ENCODE results near the gene C15orf62. TPM values are rescaled to one million over a fixed set of nuclear protein-coding genes. Genes with fewer than 3 reads are reported as not detected.

Gene C15orf62, protein sequence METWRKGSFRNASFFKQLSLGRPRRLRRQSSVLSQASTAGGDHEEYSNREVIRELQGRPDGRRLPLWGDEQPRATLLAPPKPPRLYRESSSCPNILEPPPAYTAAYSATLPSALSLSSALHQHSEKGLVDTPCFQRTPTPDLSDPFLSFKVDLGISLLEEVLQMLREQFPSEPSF
- 5.4 TPM for polyA plus RNA-seq
- long read RNA-seq, donor 1, partial matches to known transcripts, result 0 of 3 reads
- long read RNA-seq, donor 1, other reads (novel, unspliced or antisense), result 0 of 3 reads
- long read RNA-seq, donor 2, partial matches to known transcripts, result 0 of 1 reads
- long read RNA-seq, donor 2, other reads (novel, unspliced or antisense), result 0 of 1 reads
- long read RNA-seq, donor 3, result 0 reads
- long read RNA-seq, donor 4, partial matches to known transcripts, result 0 of 1 reads
- long read RNA-seq, donor 4, other reads (novel, unspliced or antisense), result 0 of 1 reads
- long read RNA-seq, donor 5, partial matches to known transcripts, result 0 of 2 reads
- long read RNA-seq, donor 5, other reads (novel, unspliced or antisense), result 0 of 2 reads
- long read RNA-seq, donor 6, partial matches to known transcripts, result 0 of 3 reads
- long read RNA-seq, donor 6, other reads (novel, unspliced or antisense), result 0 of 3 reads
- long read RNA-seq, donor 7, partial matches to known transcripts, result 0 of 2 reads
- long read RNA-seq, donor 7, other reads (novel, unspliced or antisense), result 0 of 2 reads
- long read RNA-seq, donor 8, transcript C15orf62-201 (1 exons, 2,370 nt), result major isoform, 9 of 9 reads
- long read RNA-seq, donor 8, partial matches to known transcripts, result 0 of 9 reads
- long read RNA-seq, donor 8, other reads (novel, unspliced or antisense), result 0 of 9 reads
- long read RNA-seq, donor 9, transcript C15orf62-201 (1 exons, 2,370 nt), result major isoform, 5 of 5 reads
- long read RNA-seq, donor 9, partial matches to known transcripts, result 0 of 5 reads
- long read RNA-seq, donor 9, other reads (novel, unspliced or antisense), result 0 of 5 reads
- long read RNA-seq, donor 10, transcript C15orf62-201 (1 exons, 2,370 nt), result major isoform, 9 of 9 reads
- long read RNA-seq, donor 10, partial matches to known transcripts, result 0 of 9 reads
- long read RNA-seq, donor 10, other reads (novel, unspliced or antisense), result 0 of 9 reads
- long read RNA-seq, donor 11, partial matches to known transcripts, result 0 of 2 reads
- long read RNA-seq, donor 11, other reads (novel, unspliced or antisense), result 0 of 2 reads

- peak within 1 kb of the TSS; percentile 97 for H3K27ac ChIP-seq (ENCODE audit: low read length)
- no peaks in the 10 kb centered on the region for H3K27me3 ChIP-seq (ENCODE audit: control insufficient read depth, insufficient read depth, low read length)
- peak; percentile 81 to 93 for DNase-seq
- no peaks in the 10 kb centered on the region for H3K9me3 ChIP-seq (ENCODE audit: control insufficient read depth, low read depth, low read length)
- peaks cover 60% of the 10 kb centered on the region for H3K4me1 ChIP-seq (ENCODE audit: control insufficient read depth, insufficient read depth, low read length)
- peaks cover 58% of the 10 kb centered on the region for H3K36me3 ChIP-seq (ENCODE audit: control insufficient read depth, insufficient read depth, low read length)
- no CpG with 5 or more reads among the region's 28 CpGs for WGBS (ENCODE audit: insufficient coverage, low lambda C conversion rate)
- peak within 1 kb of the TSS; percentile 29 for H3K4me3 ChIP-seq (ENCODE audit: low read length)
These were observed at the start of gene C15orf62 for GRCh38 chr15:40769274-40770146. TSS of gene C15orf62 (plus strand) at chr15:40769980. CDS start at chr15:40770496, 516 bp downstream.

DNA sequence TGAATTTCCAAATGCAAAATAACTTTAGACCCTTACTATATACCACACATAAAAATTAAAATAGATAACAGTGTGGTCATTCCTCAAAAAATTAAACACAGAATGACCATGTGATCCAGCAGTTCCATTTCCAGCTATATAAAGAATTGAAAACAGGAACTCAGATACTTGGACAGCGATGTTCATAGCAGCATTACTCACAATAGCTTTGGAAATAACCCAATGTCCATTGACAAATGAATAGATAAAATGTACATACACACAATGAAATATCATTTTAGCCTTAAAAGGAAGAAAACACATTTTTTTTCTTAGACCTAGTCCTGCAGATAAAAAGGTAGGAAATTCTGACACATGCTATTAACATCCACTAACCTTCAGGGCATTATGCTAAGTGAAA is 48.1 kb upstream of the C15orf62 start:
- Histone ChIP-seq H3K27me3 (ENCODE audit: control insufficient read depth, insufficient read depth, low read length) (no peaks in the 10 kb centered on the region), H3K36me3 (ENCODE audit: control insufficient read depth, insufficient read depth, low read length) (peaks cover 2% of the 10 kb centered on the region)
- 100% methylated on average over 1 of the region's 1 CpG for WGBS (ENCODE audit: insufficient coverage, low lambda C conversion rate)

GRCh38 chr15:40722354-40722753 is 47.4 kb upstream of the C15orf62 start:
- no peak for DNase-seq
- Histone ChIP-seq H3K4me1 (ENCODE audit: control insufficient read depth, insufficient read depth, low read length) (no peaks in the 10 kb centered on the region), H3K9me3 (ENCODE audit: control insufficient read depth, low read depth, low read length) (no peaks in the 10 kb centered on the region), H3K27ac (ENCODE audit: low read length) (no peak overlapping the region), H3K4me3 (ENCODE audit: low read length) (no peak overlapping the region), H3K36me3 (ENCODE audit: control insufficient read depth, insufficient read depth, low read length) (peaks cover 2% of the 10 kb centered on the region), H3K27me3 (ENCODE audit: control insufficient read depth, insufficient read depth, low read length) (no peaks in the 10 kb centered on the region)
- 100% methylated on average over 2 of the region's 4 CpGs for WGBS (ENCODE audit: insufficient coverage, low lambda C conversion rate)

More for the DNA sequence above, 48.1 kb upstream of the C15orf62 start:
- Histone ChIP-seq H3K4me3 (ENCODE audit: low read length) (no peak overlapping the region), H3K27ac (ENCODE audit: low read length) (no peak overlapping the region), H3K4me1 (ENCODE audit: control insufficient read depth, insufficient read depth, low read length) (no peaks in the 10 kb centered on the region), H3K9me3 (ENCODE audit: control insufficient read depth, low read depth, low read length) (no peaks in the 10 kb centered on the region)
- DNase-seq, result no peak

GRCh38 chr15:40722934-40723333 is 46.8 kb upstream of the C15orf62 start:
- no peak for DNase-seq
- 100% methylated on average over 1 of the region's 2 CpGs for WGBS (ENCODE audit: insufficient coverage, low lambda C conversion rate)

GRCh38 chr15:40723919-40724318 is 45.9 kb upstream of the C15orf62 start:
- Histone ChIP-seq H3K9me3 (ENCODE audit: control insufficient read depth, low read depth, low read length) (no peaks in the 10 kb centered on the region), H3K27ac (ENCODE audit: low read length) (no peak overlapping the region), H3K36me3 (ENCODE audit: control insufficient read depth, insufficient read depth, low read length) (no peaks in the 10 kb centered on the region), H3K27me3 (ENCODE audit: control insufficient read depth, insufficient read depth, low read length) (no peaks in the 10 kb centered on the region), H3K4me3 (ENCODE audit: low read length) (no peak overlapping the region), H3K4me1 (ENCODE audit: control insufficient read depth, insufficient read depth, low read length) (no peaks in the 10 kb centered on the region)
- no peak for DNase-seq
- 100% methylated on average over 1 of the region's 2 CpGs for WGBS (ENCODE audit: insufficient coverage, low lambda C conversion rate)

More at GRCh38 chr15:40722934-40723333, 46.8 kb upstream of the C15orf62 start:
- Histone ChIP-seq H3K9me3 (ENCODE audit: control insufficient read depth, low read depth, low read length) (no peaks in the 10 kb centered on the region), H3K27me3 (ENCODE audit: control insufficient read depth, insufficient read depth, low read length) (no peaks in the 10 kb centered on the region), H3K27ac (ENCODE audit: low read length) (no peak overlapping the region), H3K4me1 (ENCODE audit: control insufficient read depth, insufficient read depth, low read length) (no peaks in the 10 kb centered on the region), H3K4me3 (ENCODE audit: low read length) (no peak overlapping the region), H3K36me3 (ENCODE audit: control insufficient read depth, insufficient read depth, low read length) (peaks cover 2% of the 10 kb centered on the region)

DNA sequence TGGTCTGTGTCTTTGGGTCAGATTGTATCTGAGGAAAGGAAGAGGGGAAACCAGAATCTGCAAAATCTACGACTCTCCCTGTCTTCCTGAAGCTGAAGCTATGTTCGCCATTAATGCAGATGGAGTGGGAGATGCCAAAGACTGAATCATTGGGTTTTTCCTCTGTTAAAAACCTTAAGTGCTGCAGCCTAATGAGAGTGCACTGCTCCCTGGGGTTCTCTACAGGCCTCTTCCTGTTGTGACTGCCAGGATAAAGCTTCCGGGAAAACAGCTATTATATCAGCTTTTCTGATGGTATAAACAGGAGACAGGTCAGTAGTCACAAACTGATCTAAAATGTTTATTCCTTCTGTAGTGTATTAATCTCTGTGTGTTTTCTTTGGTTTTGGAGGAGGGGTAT is 38.7 kb upstream of the C15orf62 start:
- Histone ChIP-seq H3K4me3 (ENCODE audit: low read length) (no peak overlapping the region), H3K4me1 (ENCODE audit: control insufficient read depth, insufficient read depth, low read length) (no peaks in the 10 kb centered on the region), H3K27ac (ENCODE audit: low read length) (no peak overlapping the region), H3K36me3 (ENCODE audit: control insufficient read depth, insufficient read depth, low read length) (peaks cover 41% of the 10 kb centered on the region), H3K27me3 (ENCODE audit: control insufficient read depth, insufficient read depth, low read length) (no peaks in the 10 kb centered on the region), H3K9me3 (ENCODE audit: control insufficient read depth, low read depth, low read length) (no peaks in the 10 kb centered on the region)
- DNase-seq, result no peak
- 100% methylated on average over 1 of the region's 3 CpGs for WGBS (ENCODE audit: insufficient coverage, low lambda C conversion rate)

GRCh38 chr15:40736575-40736974 is 33.2 kb upstream of the C15orf62 start:
- Histone ChIP-seq H3K27me3 (ENCODE audit: control insufficient read depth, insufficient read depth, low read length) (no peaks in the 10 kb centered on the region), H3K27ac (ENCODE audit: low read length) (no peak overlapping the region), H3K4me3 (ENCODE audit: low read length) (no peak overlapping the region), H3K9me3 (ENCODE audit: control insufficient read depth, low read depth, low read length) (no peaks in the 10 kb centered on the region), H3K4me1 (ENCODE audit: control insufficient read depth, insufficient read depth, low read length) (no peaks in the 10 kb centered on the region), H3K36me3 (ENCODE audit: control insufficient read depth, insufficient read depth, low read length) (peaks cover 81% of the 10 kb centered on the region)
- DNase-seq, result no peak
- no CpG with 5 or more reads among the region's 4 CpGs for WGBS (ENCODE audit: insufficient coverage, low lambda C conversion rate)

DNA sequence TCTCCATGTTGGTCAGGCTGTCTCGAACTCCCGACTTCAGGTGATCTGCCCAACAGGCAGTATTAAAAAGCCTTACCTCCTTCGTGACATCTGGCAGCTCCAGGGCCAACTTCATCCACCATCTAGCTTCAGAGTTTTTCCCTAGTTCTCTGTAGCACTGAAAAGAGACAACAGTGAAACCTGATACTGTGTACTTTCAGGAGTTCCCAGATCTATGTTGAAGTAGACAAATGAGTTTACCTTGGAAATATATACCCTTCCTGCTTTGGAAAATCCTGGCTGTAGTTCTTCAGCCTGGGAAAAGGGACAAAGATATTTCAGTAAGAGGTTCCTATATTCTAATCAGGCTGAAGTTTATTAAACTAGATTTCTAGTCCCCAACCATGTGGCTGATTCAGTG is 32.7 kb upstream of the C15orf62 start:
- WGBS (ENCODE audit: insufficient coverage, low lambda C conversion rate), result no CpG with 5 or more reads among the region's 3 CpGs
- no peak overlapping the region for H3K27ac ChIP-seq (ENCODE audit: low read length)
- H3K9me3 ChIP-seq (ENCODE audit: control insufficient read depth, low read depth, low read length), result no peaks in the 10 kb centered on the region
- peaks cover 79% of the 10 kb centered on the region for H3K36me3 ChIP-seq (ENCODE audit: control insufficient read depth, insufficient read depth, low read length)
- H3K4me1 ChIP-seq (ENCODE audit: control insufficient read depth, insufficient read depth, low read length), result no peaks in the 10 kb centered on the region
- H3K4me3 ChIP-seq (ENCODE audit: low read length), result no peak overlapping the region
- no peaks in the 10 kb centered on the region for H3K27me3 ChIP-seq (ENCODE audit: control insufficient read depth, insufficient read depth, low read length)
- no peak for DNase-seq

DNA sequence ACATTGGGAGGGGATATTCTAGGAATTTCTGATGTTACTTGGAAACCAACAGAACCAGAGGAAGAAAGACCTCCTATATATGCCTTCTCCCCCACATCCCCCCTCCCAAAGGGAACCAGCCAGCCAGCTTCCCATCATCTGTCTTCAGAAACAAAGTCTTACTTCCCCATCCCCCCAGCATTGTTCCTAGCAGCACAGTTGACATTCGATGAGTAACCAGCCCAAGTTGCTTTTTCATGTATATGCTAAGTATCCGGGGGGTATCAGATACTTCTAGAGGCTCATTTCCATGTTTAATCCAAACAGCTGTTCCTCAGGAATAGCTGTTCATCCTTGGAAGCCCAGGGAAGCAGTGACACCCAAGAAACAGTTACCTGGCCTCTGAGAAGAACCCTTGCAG is 30.7 kb upstream of the C15orf62 start:
- no peak for DNase-seq
- no peaks in the 10 kb centered on the region for H3K27me3 ChIP-seq (ENCODE audit: control insufficient read depth, insufficient read depth, low read length)
- WGBS (ENCODE audit: insufficient coverage, low lambda C conversion rate), result no CpG with 5 or more reads among the region's 2 CpGs
- no peak overlapping the region for H3K4me3 ChIP-seq (ENCODE audit: low read length)
- H3K27ac ChIP-seq (ENCODE audit: low read length), result no peak overlapping the region
- no peaks in the 10 kb centered on the region for H3K9me3 ChIP-seq (ENCODE audit: control insufficient read depth, low read depth, low read length)
- H3K4me1 ChIP-seq (ENCODE audit: control insufficient read depth, insufficient read depth, low read length), result peaks cover 17% of the 10 kb centered on the region
- peaks cover 88% of the 10 kb centered on the region for H3K36me3 ChIP-seq (ENCODE audit: control insufficient read depth, insufficient read depth, low read length)

Measured in large intestine (tissue), 12 donors.